ENCODE measurements around the gene MEP1A. TPM values are rescaled to one million over a fixed set of nuclear protein-coding genes. Genes with fewer than 3 reads are reported as not detected.

Gene MEP1A
- total and polyA plus RNA-seq, 7 donors: 0.36 to 45.6 (median 41.0) TPM; not detected in 3

DNA sequence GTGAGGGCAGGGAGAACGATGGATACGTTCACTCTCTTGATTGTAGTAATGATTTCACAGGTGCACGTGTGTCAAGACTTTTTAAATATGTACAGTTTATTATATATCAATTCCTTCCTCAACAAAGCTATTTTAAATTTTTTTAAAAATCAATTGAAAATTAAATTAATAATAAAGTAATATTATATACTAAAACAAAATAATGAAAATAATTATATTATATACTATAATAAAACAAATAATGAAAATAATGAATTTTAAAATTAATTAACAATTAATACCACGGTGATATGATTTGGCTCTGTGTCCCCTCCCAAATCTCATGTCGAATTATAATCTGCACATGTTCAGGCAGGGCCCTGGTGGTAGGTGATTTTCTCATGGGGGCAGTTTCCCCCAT lies 85.8 kb downstream of the MEP1A start:
- Histone ChIP-seq H3K27me3 (no peaks in the 10 kb centered on the region), H3K9me3 (no peaks in the 10 kb centered on the region), H3K4me1 (no peaks in the 10 kb centered on the region), H3K4me3 (no peak overlapping the region), H3K36me3 (no peaks in the 10 kb centered on the region), H3K27ac (no peak overlapping the region)
- TF ChIP-seq EP300 (IDR thresholded peaks at IDR 0.05) (no peak), POLR2A (IDR thresholded peaks at IDR 0.05) (no peak), POLR2AphosphoS5 (IDR thresholded peaks at IDR 0.05) (no peak)
- TF ChIP-seq, protein P1, sequence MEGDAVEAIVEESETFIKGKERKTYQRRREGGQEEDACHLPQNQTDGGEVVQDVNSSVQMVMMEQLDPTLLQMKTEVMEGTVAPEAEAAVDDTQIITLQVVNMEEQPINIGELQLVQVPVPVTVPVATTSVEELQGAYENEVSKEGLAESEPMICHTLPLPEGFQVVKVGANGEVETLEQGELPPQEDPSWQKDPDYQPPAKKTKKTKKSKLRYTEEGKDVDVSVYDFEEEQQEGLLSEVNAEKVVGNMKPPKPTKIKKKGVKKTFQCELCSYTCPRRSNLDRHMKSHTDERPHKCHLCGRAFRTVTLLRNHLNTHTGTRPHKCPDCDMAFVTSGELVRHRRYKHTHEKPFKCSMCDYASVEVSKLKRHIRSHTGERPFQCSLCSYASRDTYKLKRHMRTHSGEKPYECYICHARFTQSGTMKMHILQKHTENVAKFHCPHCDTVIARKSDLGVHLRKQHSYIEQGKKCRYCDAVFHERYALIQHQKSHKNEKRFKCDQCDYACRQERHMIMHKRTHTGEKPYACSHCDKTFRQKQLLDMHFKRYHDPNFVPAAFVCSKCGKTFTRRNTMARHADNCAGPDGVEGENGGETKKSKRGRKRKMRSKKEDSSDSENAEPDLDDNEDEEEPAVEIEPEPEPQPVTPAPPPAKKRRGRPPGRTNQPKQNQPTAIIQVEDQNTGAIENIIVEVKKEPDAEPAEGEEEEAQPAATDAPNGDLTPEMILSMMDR (IDR thresholded peaks at IDR 0.05): no peak
- DNase-seq: no peak
- WGBS, 2 donors: 86 to 94% methylated on average over 5 of the region's 5 CpGs
- intact Hi-C loops (cut with DNase I): no loop called here

DNA sequence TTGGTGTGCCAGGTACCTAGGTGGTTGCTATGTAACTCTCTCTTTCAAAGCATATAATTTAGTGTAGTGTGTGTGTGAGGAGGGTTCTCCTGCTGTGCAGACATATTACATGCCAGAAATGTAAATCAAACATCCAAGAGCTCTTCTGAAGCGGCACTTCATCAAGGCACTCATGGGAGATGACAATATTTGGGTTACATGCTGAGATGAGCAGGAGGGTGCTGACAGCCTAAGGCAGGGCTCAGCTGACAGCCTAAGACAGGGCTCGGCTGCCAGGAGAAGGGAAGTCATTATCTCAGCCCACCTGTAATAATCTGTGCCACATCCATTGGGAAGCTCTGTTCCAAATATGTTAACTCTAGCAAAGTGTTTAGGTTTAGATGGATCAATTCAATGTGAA lies 89.5 kb downstream of the MEP1A start:
- TF ChIP-seq EP300 (IDR thresholded peaks at IDR 0.05) (no peak), POLR2AphosphoS5 (IDR thresholded peaks at IDR 0.05) (no peak), POLR2A (IDR thresholded peaks at IDR 0.05) (no peak)
- TF ChIP-seq, protein P1 (IDR thresholded peaks at IDR 0.05): no peak
- 89 to 93% methylated on average over 2 of the region's 2 CpGs for WGBS, 2 donors
- Histone ChIP-seq H3K36me3 (no peaks in the 10 kb centered on the region), H3K27me3 (no peaks in the 10 kb centered on the region), H3K4me1 (no peaks in the 10 kb centered on the region), H3K9me3 (no peaks in the 10 kb centered on the region), H3K27ac (no peak overlapping the region), H3K4me3 (no peak overlapping the region)
- DNase-seq: no peak
- intact Hi-C loops (cut with DNase I): no loop called here

DNA sequence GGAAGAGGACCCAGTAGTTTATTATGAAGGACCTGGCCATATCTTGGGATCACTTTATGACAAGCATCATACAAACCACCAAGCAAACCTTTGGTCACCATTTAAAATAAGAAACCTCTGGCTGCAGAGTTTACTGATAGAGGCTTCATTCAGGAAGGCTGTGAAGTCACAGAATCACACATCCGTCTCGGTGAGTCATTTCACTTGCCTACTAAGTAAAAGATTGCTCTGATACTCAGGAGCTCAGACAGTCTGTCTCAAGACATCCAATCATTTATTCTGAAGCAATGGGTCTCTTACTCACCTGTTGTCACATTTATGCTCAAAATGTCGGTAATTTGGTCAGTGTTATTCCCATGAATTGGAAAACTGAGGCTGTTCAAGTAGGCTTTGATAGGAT lies 94.8 kb downstream of the MEP1A start:
- Histone ChIP-seq H3K4me1 (peaks cover 0 to 7% (median 6%) of the 10 kb centered on the region in 4 donors), H3K27ac (no peak overlapping the region), H3K9me3 (no peaks in the 10 kb centered on the region), H3K27me3 (no peaks in the 10 kb centered on the region), H3K36me3 (no peaks in the 10 kb centered on the region), H3K4me3 (no peak overlapping the region)
- no peak for DNase-seq
- intact Hi-C loops (cut with DNase I): no loop called here
- WGBS, 2 donors: 60 to 63% methylated on average over 3 of the region's 3 CpGs
- TF ChIP-seq, protein P1 (IDR thresholded peaks at IDR 0.05): no peak
- TF ChIP-seq POLR2AphosphoS5 (IDR thresholded peaks at IDR 0.05) (no peak), EP300 (IDR thresholded peaks at IDR 0.05) (no peak), POLR2A (IDR thresholded peaks at IDR 0.05) (no peak)

DNA sequence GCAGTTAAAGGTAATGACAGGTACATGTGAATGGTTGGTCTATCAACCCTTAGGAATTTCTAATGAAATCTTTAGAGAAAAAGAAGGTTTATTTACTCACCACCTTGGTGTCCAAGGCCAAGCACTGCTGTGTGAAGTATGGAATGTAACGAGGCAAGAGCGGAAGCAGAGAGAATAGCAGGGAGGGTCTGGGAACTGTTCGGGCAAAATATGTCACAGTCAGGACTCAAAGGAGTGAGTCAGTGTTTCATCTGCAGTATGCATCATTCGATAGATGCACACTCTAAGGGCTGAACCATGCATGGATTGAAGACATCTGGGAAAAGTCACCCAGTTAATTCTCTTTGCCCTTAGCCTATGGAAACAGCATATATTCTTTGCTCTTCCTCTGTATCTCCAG lies 95.4 kb downstream of the MEP1A start:
- H3K27me3 ChIP-seq: no peaks in the 10 kb centered on the region
- H3K4me3 ChIP-seq: no peak overlapping the region
- intact Hi-C loops (cut with DNase I): no loop called here
- TF ChIP-seq, protein P1 (IDR thresholded peaks at IDR 0.05): no peak
- no peak for TF ChIP-seq EP300 (IDR thresholded peaks at IDR 0.05)
- TF ChIP-seq POLR2AphosphoS5 (IDR thresholded peaks at IDR 0.05): no peak
- TF ChIP-seq POLR2A (IDR thresholded peaks at IDR 0.05): no peak
- no peak for DNase-seq
- no peaks in the 10 kb centered on the region for H3K9me3 ChIP-seq
- peaks cover 0 to 7% (median 6%) of the 10 kb centered on the region in 4 donors for H3K4me1 ChIP-seq
- H3K36me3 ChIP-seq: no peaks in the 10 kb centered on the region
- 86 to 89% methylated on average over 4 of the region's 4 CpGs for WGBS, 2 donors
- H3K27ac ChIP-seq: no peak overlapping the region

Other genes with a start within 250 kb of the MEP1A start
- 1 to 10 TPM; 1.8 to 7.7 (median 4.5) TPM for gene CYP39A1, start 140.6 kb upstream of the MEP1A start, total RNA-seq
- 1 to 10 TPM; 1.6 to 3.0 (median 2.4) TPM for gene CYP39A1, start 140.6 kb upstream of the MEP1A start, polyA plus RNA-seq
- gene SLC25A27, start 140.4 kb upstream of the MEP1A start, total RNA-seq: 10 to 100 TPM; 25.0 to 54.6 (median 38.2) TPM
- 1 to 10 TPM in 2 of 3 donors, not detected in 1; 4.2 to 4.9 TPM for gene SLC25A27, start 140.4 kb upstream of the MEP1A start, polyA plus RNA-seq
- gene TDRD6, start 105.5 kb upstream of the MEP1A start, total RNA-seq: 1 to 10 TPM in 2 of 4 donors, under 1 TPM in 2; 0.49 to 1.9 (median 1.4) TPM
- under 1 TPM in 2 of 3 donors, not detected in 1; under 0.01 to 0.10 TPM for gene TDRD6, start 105.5 kb upstream of the MEP1A start, polyA plus RNA-seq
- gene PLA2G7, start 58.0 kb upstream of the MEP1A start, total RNA-seq: 1 to 10 TPM in 1 of 4 donors, under 1 TPM in 1, not detected in 2; 0.49 to 1.1 TPM
- 10 to 100 TPM in 1 of 3 donors, 1 to 10 TPM in 2; 6.6 to 43.0 (median 8.7) TPM for gene PLA2G7, start 58.0 kb upstream of the MEP1A start, polyA plus RNA-seq
- not detected for gene ANKRD66, start 46.5 kb upstream of the MEP1A start, total RNA-seq
- gene ANKRD66, start 46.5 kb upstream of the MEP1A start, polyA plus RNA-seq: not detected
- 10 to 100 TPM in 1 of 4 donors, 1 to 10 TPM in 3; 7.3 to 15.0 (median 9.0) TPM for gene ADGRF5, start 128.5 kb downstream of the MEP1A start, total RNA-seq
- gene ADGRF5, start 128.5 kb downstream of the MEP1A start, polyA plus RNA-seq: 1 to 10 TPM; 1.2 to 3.3 (median 1.4) TPM
- not detected for gene ADGRF1, start 248.9 kb downstream of the MEP1A start, total RNA-seq
- 1 to 10 TPM in 1 of 3 donors, under 1 TPM in 1, not detected in 1; 0.46 to 1.0 TPM for gene ADGRF1, start 248.9 kb downstream of the MEP1A start, polyA plus RNA-seq